Testis (tissue), 3 donors: ENCODE data around the gene GAS2L3. TPM values are rescaled to one million over a fixed set of nuclear protein-coding genes. Genes with fewer than 3 reads are reported as not detected.
"Not testable (repeated sequence)": the region's sequence is repeated elsewhere in the genome, so short reads cannot be mapped to it uniquely, and the experiment has no call there.

Source experiments
- DNase-seq: peaks from one replicate; pipeline ENCODE4 v3.0.0-alpha.2; 2019
- H3K27ac ChIP-seq, 2 donors: fragments of 200-600 bp; sonication (generic); one replicate each; pipeline ENCODE4 v1.5.1; 2019
- H3K27me3 ChIP-seq: fragments of 200-600 bp; sonication (generic); one replicate; pipeline ENCODE4 v1.5.1; 2019
- H3K36me3 ChIP-seq: fragments of 200-600 bp; sonication (generic); one replicate; pipeline ENCODE4 v1.5.1; 2017; ENCODE audit warnings: low read depth; ENCODE audit errors: missing control alignments
- H3K4me1 ChIP-seq: fragments of 200-600 bp; sonication (generic); one replicate; pipeline ENCODE4 v1.5.1; 2019
- H3K4me3 ChIP-seq, 2 donors: fragments of 200-600 bp; sonication (generic); one replicate each; pipeline ENCODE4 v1.5.1; 2017 to 2019
- H3K9me3 ChIP-seq: fragments of 200-600 bp; sonication (generic); one replicate; pipeline ENCODE4 v1.5.1; 2017
- CTCF ChIP-seq, 3 experiments: fragments of 450-650 bp in 2 of 3; fragments of 200-600 bp in 1 of 3; sonication (generic) in 1 of 3; IDR thresholded peaks; one replicate each; pipeline ENCODE4 v1.5.1; 2016 to 2019; ENCODE audit warnings: antibody characterized with exemption in 3 of 3, mild to moderate bottlenecking in 2 of 3, moderate library complexity in 1 of 3
- POLR2A ChIP-seq: fragments of 450-650 bp; IDR thresholded peaks from one replicate; pipeline ENCODE4 v1.6.1; 2017; ENCODE audit warnings: antibody characterized with exemption, mild to moderate bottlenecking, moderate library complexity
- WGBS, 2 donors: methylation state at CpG; one replicate each; pipeline ENCODE4 v1.1.5; 2018; 5-methylcytosine and 5-hydroxymethylcytosine counted together
- intact Hi-C: fragments of 100-400 bp; cut with DNase I; formaldehyde crosslinking; loops from one replicate; pipeline ENCODE4 v1.15.1; 2023; ENCODE audit warnings: low total_unique reads
- polyA plus RNA-seq: library from polyadenylated mRNA; stranded (reverse); fragments of 350-450 nt; fragmentation: Illumina TruSeq; extraction: RNeasy Lipid Tissue Mini Kit (QIAGEN cat#74804); gene quantifications from one replicate; pipeline ENCODE4 v1.2.3, GENCODE V29; 2014; ENCODE audit warnings: low read depth, low replicate concordance; ENCODE audit not compliant: insufficient read depth
- total RNA-seq, 2 donors: library from RNA; depleted of rRNA; stranded (reverse); fragments of >200 nt; gene quantifications; one replicate each; pipeline ENCODE4 v1.2.3, GENCODE V29; 2016

The GAS2L3 gene
- total and polyA plus RNA-seq, 3 donors from 2014 or later = 9.7 to 11.8 (median 10.4) TPM

DNA sequence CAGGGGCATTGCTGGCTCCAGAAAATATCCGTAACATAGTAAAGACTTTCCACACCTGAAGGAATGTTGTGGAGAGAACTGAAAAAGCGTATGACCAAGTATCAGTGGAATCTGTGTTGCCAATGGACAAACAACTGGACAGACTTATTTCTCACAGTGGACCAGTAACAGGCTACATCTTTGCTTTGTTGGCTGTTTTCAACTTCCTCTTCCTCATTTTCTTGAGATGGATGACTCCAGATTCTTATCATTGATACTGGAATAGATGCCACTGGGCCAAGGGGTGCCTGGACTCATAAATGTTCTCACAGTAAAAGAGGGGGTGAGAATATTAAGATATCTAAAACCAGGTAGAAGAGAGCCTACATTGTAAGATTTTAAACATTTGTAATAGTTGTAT lies 6.4 kb downstream of the GAS2L3 start:
- WGBS, 2 donors = 80 to 86% methylated on average over 2 of the region's 2 CpGs
- Histone ChIP-seq H3K9me3 (no peaks in the 10 kb centered on the region), H3K27ac (no peak overlapping the region), H3K4me1 (no peaks in the 10 kb centered on the region), H3K36me3 (no peaks in the 10 kb centered on the region), H3K4me3 (no peak overlapping the region), H3K27me3 (no peaks in the 10 kb centered on the region)
- DNase-seq = no peak
- TF ChIP-seq POLR2A (no peak), CTCF (IDR thresholded peaks at IDR 0.05) (no peak)
- intact Hi-C loops = no loop called here

- TF ChIP-seq CTCF (IDR thresholded peaks at IDR 0.05) (no peak), POLR2A (no peak)
- DNase-seq = no peak
- H3K27ac ChIP-seq = no peak overlapping the region
- H3K36me3 ChIP-seq = no peaks in the 10 kb centered on the region
- intact Hi-C loops = no loop called here
- no peaks in the 10 kb centered on the region for H3K4me1 ChIP-seq
- no peaks in the 10 kb centered on the region for H3K27me3 ChIP-seq
- 86 to 89% methylated on average over 3 of the region's 3 CpGs for WGBS, 2 donors
- H3K9me3 ChIP-seq = no peaks in the 10 kb centered on the region
- H3K4me3 ChIP-seq = no peak overlapping the region
Observed at GRCh38 chr12:100584256-100584655, 10.8 kb downstream of the GAS2L3 start.

- H3K36me3 ChIP-seq = no peaks in the 10 kb centered on the region
- H3K4me1 ChIP-seq = no peaks in the 10 kb centered on the region
- 69 to 81% methylated on average over 4 of the region's 4 CpGs for WGBS, 2 donors
- no peaks in the 10 kb centered on the region for H3K9me3 ChIP-seq
- no peak for DNase-seq
- no peak for TF ChIP-seq POLR2A
- TF ChIP-seq CTCF (IDR thresholded peaks at IDR 0.05) = no peak
- H3K27ac ChIP-seq = no peak overlapping the region
- H3K27me3 ChIP-seq = no peaks in the 10 kb centered on the region
- intact Hi-C loops = no loop called here
- H3K4me3 ChIP-seq = no peak overlapping the region
Observed at GRCh38 chr12:100591979-100592378, 18.5 kb downstream of the GAS2L3 start.

DNA sequence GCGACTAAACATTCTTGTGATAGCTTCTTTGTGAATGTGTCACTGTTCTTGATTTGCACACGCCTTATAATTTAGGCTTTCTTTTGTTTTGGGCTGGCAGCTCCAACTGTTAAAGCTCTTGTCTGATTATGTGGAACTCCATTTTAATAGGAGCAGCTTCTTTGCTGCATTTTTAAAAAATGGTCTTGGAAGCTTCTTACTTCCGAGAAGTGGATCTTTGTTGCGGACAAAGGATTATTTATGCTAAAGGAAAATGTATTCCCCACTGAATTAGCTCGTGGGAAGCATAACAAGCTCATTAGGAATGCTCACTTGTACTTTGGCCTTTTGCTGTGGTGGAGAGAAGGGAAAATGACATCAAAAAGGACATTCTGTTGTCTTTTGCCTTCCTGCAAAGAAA lies 20.0 kb downstream of the GAS2L3 start:
- H3K9me3 ChIP-seq = no peaks in the 10 kb centered on the region
- H3K4me1 ChIP-seq = no peaks in the 10 kb centered on the region
- TF ChIP-seq CTCF (IDR thresholded peaks at IDR 0.05) (no peak), POLR2A (no peak)
- WGBS, 2 donors = 36 to 39% methylated on average over 5 of the region's 5 CpGs
- H3K27me3 ChIP-seq = no peaks in the 10 kb centered on the region
- intact Hi-C loops = no loop called here
- no peak for DNase-seq
- H3K27ac ChIP-seq = no peak overlapping the region
- no peak overlapping the region for H3K4me3 ChIP-seq
- no peaks in the 10 kb centered on the region for H3K36me3 ChIP-seq

GRCh38 chr12:100601626-100602025 lies 28.1 kb downstream of the GAS2L3 start:
- H3K9me3 ChIP-seq = no peaks in the 10 kb centered on the region
- DNase-seq = no peak
- TF ChIP-seq CTCF (IDR thresholded peaks at IDR 0.05) = no peak
- TF ChIP-seq POLR2A = no peak
- H3K27me3 ChIP-seq = no peaks in the 10 kb centered on the region
- H3K36me3 ChIP-seq = no peaks in the 10 kb centered on the region
- intact Hi-C loops = no loop called here
- no peak overlapping the region for H3K27ac ChIP-seq
- H3K4me1 ChIP-seq = no peaks in the 10 kb centered on the region
- WGBS, 2 donors = 79 to 89% methylated on average over 1 of the region's 1 CpG
- no peak overlapping the region for H3K4me3 ChIP-seq

GRCh38 chr12:100602997-100603396 lies 29.5 kb downstream of the GAS2L3 start:
- intact Hi-C loops, H3K4me1 ChIP-seq, H3K36me3 ChIP-seq, H3K9me3 ChIP-seq, DNase-seq, H3K27ac ChIP-seq, H3K4me3 ChIP-seq, H3K27me3 ChIP-seq: not testable (repeated sequence)
- 92 to 94% methylated on average over 1 of the region's 1 CpG for WGBS, 2 donors
